H1 (cell line): ENCODE data around the gene GIGYF2. TPM values are rescaled to one million over a fixed set of nuclear protein-coding genes. Genes with fewer than 3 reads are reported as not detected.

Source experiments
- CTCF ChIA-PET: fragments of 300-600 bp; sonication (Branson Sonifier 250); formaldehyde crosslinking; loops from one replicate; lab custom pipeline; 2021; ENCODE audit not compliant: partially characterized antibody; lab: Charles Lee
- POLR2A ChIA-PET: fragments of 300-600 bp; sonication (Branson Sonifier 250); formaldehyde crosslinking; loops from one replicate; lab custom pipeline; 2021; ENCODE audit warnings: inconsistent platforms; ENCODE audit not compliant: partially characterized antibody; lab: Charles Lee
- DNase-seq, 2 experiments: peaks; one replicate each; pipeline versions ENCODE4 v3.0.0 to v3.0.0-alpha.2; 2010 to 2022; ENCODE audit warnings: low spot score in 2 of 2, low read depth in 1 of 2, mixed read lengths in 1 of 2
- FAIRE-seq: peaks from 2 replicates; lab custom pipeline; 2011; peaks lifted over from hg19 to GRCh38; lab: Jason Lieb, UNC
- H2AFZ ChIP-seq: 2 replicates; pipeline ENCODE4 v1.8.1; 2012; ENCODE audit warnings: low read length, inconsistent platforms
- H2AK5ac ChIP-seq: 2 replicates; pipeline ENCODE4 v1.6.1; 2013; ENCODE audit warnings: low read depth, low read length
- H2BK120ac ChIP-seq: replicated peaks from 2 replicates; pipeline ENCODE3; 2013; ENCODE audit warnings: low read depth, low read length, inconsistent platforms
- H2BK12ac ChIP-seq: 2 replicates; pipeline ENCODE4 v1.6.1; 2013; ENCODE audit warnings: low read depth, low read length
- H2BK15ac ChIP-seq: 2 replicates; pipeline ENCODE4 v1.6.1; 2013; ENCODE audit warnings: low read length
- H2BK20ac ChIP-seq: 2 replicates; pipeline ENCODE4 v1.6.1; 2013; ENCODE audit warnings: low read length
- H2BK5ac ChIP-seq: 2 replicates; pipeline ENCODE4 v1.6.1; 2013; ENCODE audit warnings: low read depth, low read length
- H3K14ac ChIP-seq: 2 replicates; pipeline ENCODE4 v1.6.1; 2013; ENCODE audit warnings: inconsistent platforms; ENCODE audit not compliant: insufficient read length
- H3K18ac ChIP-seq: 2 replicates; pipeline ENCODE4 v1.6.1; 2013; ENCODE audit warnings: low read length; ENCODE audit errors: extremely low read depth
- H3K23ac ChIP-seq: 2 replicates; pipeline ENCODE4 v1.6.1; 2013; ENCODE audit warnings: inconsistent platforms; ENCODE audit not compliant: insufficient read length
- H3K23me2 ChIP-seq: 2 replicates; pipeline ENCODE4 v1.6.1; 2013; ENCODE audit warnings: low read depth, low read length
- H3K27ac ChIP-seq: 2 replicates; pipeline ENCODE4 v1.6.1; 2011; ENCODE audit warnings: low read depth, low read length, inconsistent platforms
- H3K27me3 ChIP-seq, 4 experiments: replicated peaks in 1 of 4; 1 replicate in 1 of 4; 2 replicates in 3 of 4; pipeline versions ENCODE4 v1.6.1 to v1.8.1; 2011 to 2013; ENCODE audit warnings: low read length in 3 of 4, mild to moderate bottlenecking in 3 of 4, inconsistent platforms in 2 of 4, mixed read lengths in 2 of 4, moderate library complexity in 1 of 4; ENCODE audit not compliant: control insufficient read depth in 3 of 4, insufficient read depth in 3 of 4; ENCODE audit errors: extremely low read depth in 1 of 4
- H3K36me3 ChIP-seq, 4 experiments: 2 replicates each; pipeline versions ENCODE4 v1.6.1 to v1.8.1; 2011 to 2013; ENCODE audit warnings: mild to moderate bottlenecking in 4 of 4, low read length in 3 of 4, moderate library complexity in 2 of 4, control low read depth in 1 of 4, inconsistent platforms in 1 of 4; ENCODE audit not compliant: insufficient read depth in 4 of 4, control insufficient read depth in 2 of 4
- H3K4ac ChIP-seq: replicated peaks from 2 replicates; pipeline ENCODE3; 2013; ENCODE audit warnings: low read length, low read depth, mixed read lengths, inconsistent platforms; ENCODE audit not compliant: insufficient read length
- H3K4me1 ChIP-seq, 4 experiments: replicated peaks in 1 of 4; 1 replicate in 1 of 4; 2 replicates in 3 of 4; pipeline versions ENCODE4 v1.6.1 to v1.8.1; 2011 to 2013; ENCODE audit warnings: low read length in 3 of 4, inconsistent platforms in 2 of 4, mixed read lengths in 1 of 4; ENCODE audit not compliant: insufficient read depth in 4 of 4, control insufficient read depth in 3 of 4
- H3K4me2 ChIP-seq, 2 experiments: 2 replicates each; pipeline versions ENCODE4 v1.6.1 to v1.8.1; 2011 to 2013; ENCODE audit warnings: low read depth in 2 of 2, low read length in 2 of 2, control low read depth in 1 of 2, inconsistent platforms in 1 of 2, mild to moderate bottlenecking in 1 of 2; ENCODE audit not compliant: insufficient read depth in 1 of 2
- H3K4me3 ChIP-seq, 4 experiments: fragments of 200-600, 300-600 bp in 1 of 4; sonication (generic), shearing (Covaris generic), sonication (Bioruptor Twin) in 1 of 4; 2 replicates each; pipeline versions ENCODE4 v1.5.1 to v1.8.1; 2011 to 2016; ENCODE audit warnings: low read length in 4 of 4, low read depth in 3 of 4, control low read depth in 2 of 4, inconsistent platforms in 2 of 4, mild to moderate bottlenecking in 2 of 4, mixed read lengths in 1 of 4, moderate library complexity in 1 of 4; ENCODE audit not compliant: insufficient read depth in 2 of 4; ENCODE audit errors: extremely low read depth in 1 of 4
- H3K56ac ChIP-seq: replicated peaks from 2 replicates; pipeline ENCODE3; 2013; ENCODE audit warnings: low read depth, mild to moderate bottlenecking, mixed read lengths, low read length, inconsistent platforms; ENCODE audit not compliant: insufficient read length
- H3K79me1 ChIP-seq: 2 replicates; pipeline ENCODE4 v1.6.1; 2013; ENCODE audit warnings: low read depth, low read length, control low read depth
- H3K79me2 ChIP-seq, 2 experiments: 2 replicates each; pipeline versions ENCODE4 v1.6.1 to v1.8.1; 2012 to 2013; ENCODE audit warnings: low read length in 2 of 2, mild to moderate bottlenecking in 2 of 2, inconsistent platforms in 1 of 2; ENCODE audit not compliant: insufficient read depth in 2 of 2, control insufficient read depth in 1 of 2
- H3K9ac ChIP-seq, 4 experiments: replicated peaks in 1 of 4; 1 replicate in 1 of 4; 2 replicates in 3 of 4; pipeline versions ENCODE4 v1.6.1 to v1.8.1; 2011 to 2013; ENCODE audit warnings: low read depth in 3 of 4, low read length in 3 of 4, control low read depth in 2 of 4, mild to moderate bottlenecking in 2 of 4, moderate library complexity in 2 of 4, inconsistent platforms in 1 of 4; ENCODE audit errors: extremely low read depth in 1 of 4
- H3K9me3 ChIP-seq, 2 experiments: 2 replicates each; pipeline versions ENCODE4 v1.6.1 to v1.8.1; 2012 to 2013; ENCODE audit warnings: mild to moderate bottlenecking in 2 of 2, moderate library complexity in 2 of 2, control low read depth in 1 of 2, inconsistent platforms in 1 of 2, low read depth in 1 of 2, low read length in 1 of 2, mixed read lengths in 1 of 2; ENCODE audit not compliant: insufficient read depth in 2 of 2
- H4K20me1 ChIP-seq, 2 experiments: replicated peaks in 1 of 2; 2 replicates each; pipeline versions ENCODE3 to v1.8.1; 2011 to 2013; ENCODE audit warnings: inconsistent platforms in 2 of 2, low read length in 2 of 2, mild to moderate bottlenecking in 1 of 2; ENCODE audit not compliant: insufficient read depth in 2 of 2, control insufficient read depth in 1 of 2
- H4K5ac ChIP-seq: 2 replicates; pipeline ENCODE4 v1.6.1; 2013; ENCODE audit warnings: low read length, low read depth, mixed read lengths, inconsistent platforms; ENCODE audit not compliant: insufficient read length
- H4K8ac ChIP-seq: 2 replicates; pipeline ENCODE4 v1.8.0; 2013; ENCODE audit warnings: mild to moderate bottlenecking, moderate library complexity, low read length, inconsistent platforms; ENCODE audit not compliant: insufficient read depth; ENCODE audit errors: extremely low read depth
- H4K91ac ChIP-seq: replicated peaks from 2 replicates; pipeline ENCODE3; 2013; ENCODE audit warnings: low read length, mixed read lengths, inconsistent platforms; ENCODE audit not compliant: insufficient read length
- BRCA1 ChIP-seq: IDR thresholded peaks from 2 replicates; pipeline ENCODE4 v1.6.1; 2012; ENCODE audit warnings: low read depth, low read length, improper control_type of control experiment
- CBX8 ChIP-seq: fragments of 300-800, 300-1000 bp; sonication (generic); IDR thresholded peaks from 2 replicates; pipeline ENCODE4 v1.7.1; 2016; ENCODE audit warnings: low read depth, low read length, borderline replicate concordance
- POLR2A ChIP-seq, 2 experiments: IDR thresholded peaks; 1 replicate in 1 of 2; 2 replicates in 1 of 2; pipeline ENCODE4 v1.6.1; 2011; ENCODE audit warnings: low read depth in 2 of 2, low read length in 2 of 2, mild to moderate bottlenecking in 2 of 2; ENCODE audit errors: control extremely low read depth in 1 of 2
- RXRA ChIP-seq: IDR thresholded peaks from 2 replicates; pipeline ENCODE4 v1.6.1; 2011; ENCODE audit warnings: low read depth, mild to moderate bottlenecking, low read length, moderate library complexity; ENCODE audit not compliant: insufficient read depth
- WGBS, 2 experiments: shearing (Covaris generic) in 1 of 2; methylation state at CpG; one replicate each; pipeline versions ENCODE4 v1.1.6 to v1.1.7; 2013 to 2015; ENCODE audit warnings: low lambda C conversion rate in 2 of 2, mixed read lengths in 2 of 2, inconsistent platforms in 1 of 2, low coverage in 1 of 2, missing lambda C conversion rate in 1 of 2; ENCODE audit not compliant: insufficient replicate concordance in 2 of 2, insufficient coverage in 1 of 2, insufficient read length in 1 of 2; ENCODE audit errors: extremely low coverage in 1 of 2, missing lambda C conversion rate in 1 of 2; 5-methylcytosine and 5-hydroxymethylcytosine counted together
- polyA plus RNA-seq, 7 experiments: library from polyadenylated mRNA; depleted of rRNA in 3 of 7; stranded (reverse) in 5 of 7; unstranded in 2 of 7; fragments of >200 nt in 5 of 7; fragments of 200-250 nt in 2 of 7; gene quantifications; 1 replicate in 5 of 7; 2 replicates in 1 of 7; 4 replicates in 1 of 7; pipeline versions ENCODE4 v1.2.1 to v1.2.3, GENCODE V29; 2011 to 2013; ENCODE audit warnings: missing spikeins in 2 of 7, mixed read lengths in 2 of 7
- total RNA-seq: library from RNA; stranded (reverse); fragmentation: NEBNext Ultra II Directional; extraction: Animal tissue kit (Norgen Biotek cat#: 25700); gene quantifications from 2 replicates; pipeline ENCODE4 v1.2.1, GENCODE V29; 2021

The GIGYF2 gene
- total and polyA plus RNA-seq, 2 of the 8 experiments (the other 6 are each of a cell fraction or from before 2014, with no cell fraction given) = 22.3 to 62.0 TPM

GRCh38 chr2:232674491-232674890 is 22.6 kb upstream of the GIGYF2 start:
- H3K14ac ChIP-seq = no peak overlapping the region
- no peak overlapping the region for H3K4me3 ChIP-seq
- H3K23ac ChIP-seq = no peak overlapping the region
- no peak overlapping the region for H3K56ac ChIP-seq
- no peak overlapping the region for H3K18ac ChIP-seq
- no peak overlapping the region for H2BK15ac ChIP-seq
- no peaks in the 10 kb centered on the region for H3K23me2 ChIP-seq
- H2BK20ac ChIP-seq = no peak overlapping the region
- no peak overlapping the region for H3K9ac ChIP-seq
- H3K79me1 ChIP-seq = no peaks in the 10 kb centered on the region
- ChIA-PET CTCF (interaction anchor here (1.4 kb wide), 1 partner anchor 26 kb away, joined by 3 read pairs; no protein-coding TSS in a partner anchor), POLR2A (no interaction called here)
- H2BK120ac ChIP-seq = no peak overlapping the region
- no peak overlapping the region for H2AK5ac ChIP-seq
- DNase-seq (no peak), FAIRE-seq (no peak)
- H4K5ac ChIP-seq = no peak overlapping the region
- H4K8ac ChIP-seq = no peak overlapping the region
- H3K4me2 ChIP-seq = no peak overlapping the region
- no peak overlapping the region for H4K91ac ChIP-seq
- H3K27ac ChIP-seq = no peak overlapping the region
- H3K27me3 ChIP-seq = no peaks in the 10 kb centered on the region
- 90% methylated on average over 6 of the region's 6 CpGs; no CpG with 5 or more reads in 1 of the 2 experiments for WGBS, 2 experiments
- H3K79me2 ChIP-seq = no peaks in the 10 kb centered on the region
- no peak overlapping the region for H2BK12ac ChIP-seq
- H3K4ac ChIP-seq = no peak overlapping the region
- H4K20me1 ChIP-seq = no peaks in the 10 kb centered on the region
- H3K4me1 ChIP-seq = no peaks in the 10 kb centered on the region
- H2AFZ ChIP-seq = no peak overlapping the region
- no peaks in the 10 kb centered on the region for H3K36me3 ChIP-seq
- H2BK5ac ChIP-seq = no peak overlapping the region
- no peaks in the 10 kb centered on the region for H3K9me3 ChIP-seq
- no peak for TF ChIP-seq CBX8
- no peak for TF ChIP-seq RXRA
- TF ChIP-seq POLR2A (IDR thresholded peaks at IDR 0.05; ENCODE audit: control extremely low read depth in 1 of 2, low read depth in 2 of 2, low read length in 2 of 2) = no peak
- no peak for TF ChIP-seq BRCA1
